Right ventricle myocardium superior (tissue), 1 donor: Measurements from ENCODE around the gene GALNT2. TPM values are rescaled to one million over a fixed set of nuclear protein-coding genes. Genes with fewer than 3 reads are reported as not detected.

Experiments used
- ATAC-seq: fragments of 200-7000 bp; cut with Tn5 transposase; one replicate; pipeline ENCODE4 v1.9.1; 2020; ENCODE audit warnings: mild to moderate bottlenecking; ENCODE audit not compliant: poor library complexity
- DNase-seq: peaks from one replicate; pipeline ENCODE4 v3.0.0-alpha.2; 2020
- intact Hi-C: fragments of 100-400 bp; cut with DNase I; formaldehyde crosslinking; loops from one replicate; pipeline ENCODE4 v1.11.2; 2022
- total RNA-seq: library from RNA; stranded (reverse); fragmentation: NEBNext Ultra II Directional; extraction: Animal tissue kit (Norgen Biotek cat#: 25700); gene quantifications from one replicate; pipeline ENCODE4 v1.2.1, GENCODE V29; 2021
- donor health status: DM: no; HTN: yes; CAD: no; lungs with severe emphysema.

The GALNT2 gene
- total RNA-seq, 1 donor from 2014 or later = 21.2 TPM

DNA sequence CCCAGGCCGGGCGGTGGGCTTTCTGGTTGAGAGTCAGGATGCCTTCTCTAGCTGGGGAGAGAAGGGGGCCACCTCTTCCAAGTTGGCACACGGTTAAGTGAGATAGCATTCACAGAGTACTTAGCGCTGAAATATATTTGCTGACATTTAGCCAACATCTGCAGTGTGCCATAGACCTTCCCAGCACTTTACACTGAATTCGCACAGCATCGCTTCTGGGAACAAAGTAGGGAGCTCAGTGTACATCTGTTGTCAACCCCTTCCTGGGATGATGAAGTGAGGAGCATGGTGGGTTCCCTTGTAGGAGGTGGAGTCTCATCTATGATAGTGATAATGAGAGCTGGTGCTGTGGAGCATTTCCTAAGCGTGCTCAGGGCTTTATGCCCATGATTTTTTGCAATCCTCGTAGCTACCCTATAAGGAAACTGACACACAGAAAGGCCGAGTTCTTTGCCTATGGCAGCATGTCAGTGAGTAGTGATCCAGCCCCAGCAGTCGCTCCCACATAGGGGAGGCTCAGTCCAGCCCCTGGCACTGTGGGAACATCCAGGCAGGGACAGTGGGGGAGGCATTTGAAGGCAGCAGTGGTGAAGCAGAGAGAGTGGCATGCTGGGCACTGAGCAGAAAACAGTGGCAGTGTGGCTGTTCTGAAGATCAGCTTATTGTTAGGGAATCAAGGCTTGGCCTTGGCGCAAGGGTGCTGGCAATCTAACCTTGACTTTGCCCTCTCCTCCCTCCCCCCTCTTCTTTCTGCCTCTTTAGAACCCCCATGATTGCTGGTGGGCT lies 182.8 kb downstream of the GALNT2 start:
- intact Hi-C loops = no loop called here
- DNase-seq (no peak), ATAC-seq (no peak)

DNA sequence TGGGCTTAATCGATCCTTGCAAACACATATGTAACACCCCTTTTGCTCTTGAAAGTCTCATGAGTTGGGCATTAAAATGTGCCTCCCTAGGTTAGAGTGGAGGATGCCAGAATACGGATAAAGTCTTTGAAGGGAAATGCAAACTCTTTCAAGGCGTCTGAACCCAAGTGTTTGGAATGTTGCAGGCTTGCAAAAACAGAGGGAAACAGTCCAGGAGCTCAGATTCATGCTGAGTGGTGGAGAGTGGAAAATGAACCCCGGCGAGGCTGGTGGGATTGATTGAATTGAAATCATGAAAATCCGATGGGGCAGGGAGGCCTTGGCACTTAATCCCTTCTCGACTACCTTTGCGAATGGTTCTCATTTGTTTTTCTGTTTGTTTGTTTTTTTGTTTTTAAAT lies 183.6 kb downstream of the GALNT2 start:
- DNase-seq = no peak

DNA sequence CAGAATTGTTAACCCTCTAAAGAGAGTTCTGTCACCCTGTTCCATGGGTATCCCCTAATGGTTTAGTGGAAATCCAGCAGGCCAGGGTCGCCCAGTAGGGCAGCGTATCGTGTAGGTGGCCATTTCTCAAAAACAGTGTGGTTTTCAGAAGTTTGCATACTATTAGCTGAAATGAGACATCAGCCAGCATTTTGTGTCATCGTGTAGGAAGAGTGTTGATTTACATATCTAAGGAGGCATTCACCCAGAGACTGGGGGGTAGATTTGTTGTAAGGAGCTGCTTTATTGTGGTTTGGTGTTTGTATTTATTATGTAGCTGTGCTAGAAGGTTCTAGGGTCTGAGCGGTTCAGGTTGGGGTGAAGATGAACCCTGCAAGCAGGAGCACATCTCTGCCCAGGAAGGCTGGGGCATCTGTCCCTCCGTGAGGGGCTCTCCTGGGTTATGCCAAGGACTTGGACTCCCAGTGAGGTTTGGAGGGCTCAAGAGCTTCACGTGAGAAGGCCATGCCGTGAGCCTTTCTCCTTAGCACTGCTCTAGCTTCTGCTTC lies 184.7 kb downstream of the GALNT2 start:
- no peak for ATAC-seq
- intact Hi-C loops = no loop called here

More for the DNA sequence above, 183.6 kb downstream of the GALNT2 start:
- no peak for ATAC-seq
- intact Hi-C loops = no loop called here

DNA sequence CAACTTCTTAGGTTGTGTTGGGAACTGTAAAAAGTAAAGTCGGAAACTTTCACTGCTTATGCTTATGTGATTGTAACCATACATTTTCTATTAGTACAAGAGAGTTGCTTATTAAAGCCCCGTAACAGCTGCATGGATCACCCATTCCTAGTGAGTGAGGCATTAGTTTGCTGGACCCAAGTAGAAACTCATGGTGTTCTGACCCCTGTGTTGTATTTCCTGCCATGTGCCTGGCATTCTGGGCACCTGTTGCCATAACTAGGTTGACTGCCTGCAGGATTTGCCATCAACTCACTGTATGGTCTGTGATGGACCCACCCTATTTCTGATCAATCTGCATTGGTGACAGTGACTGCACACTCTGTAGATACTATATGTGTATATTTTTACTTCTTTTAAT lies 186.1 kb downstream of the GALNT2 start:
- intact Hi-C loops = no loop called here
- DNase-seq = no peak
- ATAC-seq = no peak

More for the DNA sequence above, 184.7 kb downstream of the GALNT2 start:
- no peak for DNase-seq

DNA sequence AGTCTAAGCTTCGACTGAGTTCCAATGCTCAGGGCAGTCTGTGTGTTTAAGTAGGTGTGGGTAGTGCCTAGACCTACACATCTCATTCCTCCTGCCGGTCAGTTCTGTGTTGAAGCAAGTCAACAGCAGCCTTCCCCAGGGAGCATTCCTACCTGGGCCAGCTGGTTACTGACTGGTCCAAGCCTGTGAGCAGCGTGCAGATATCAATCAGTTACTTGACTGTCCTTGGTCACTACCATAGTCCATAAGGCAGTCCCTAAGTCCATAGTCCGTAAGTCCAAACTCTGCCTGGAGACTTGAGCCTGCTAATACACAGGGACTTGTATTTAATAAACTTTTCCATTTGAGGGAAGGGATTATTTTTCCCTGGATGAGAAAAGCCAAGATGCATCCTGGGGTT lies 187.2 kb downstream of the GALNT2 start:
- intact Hi-C loops = no loop called here
- ATAC-seq (no peak), DNase-seq (no peak)

DNA sequence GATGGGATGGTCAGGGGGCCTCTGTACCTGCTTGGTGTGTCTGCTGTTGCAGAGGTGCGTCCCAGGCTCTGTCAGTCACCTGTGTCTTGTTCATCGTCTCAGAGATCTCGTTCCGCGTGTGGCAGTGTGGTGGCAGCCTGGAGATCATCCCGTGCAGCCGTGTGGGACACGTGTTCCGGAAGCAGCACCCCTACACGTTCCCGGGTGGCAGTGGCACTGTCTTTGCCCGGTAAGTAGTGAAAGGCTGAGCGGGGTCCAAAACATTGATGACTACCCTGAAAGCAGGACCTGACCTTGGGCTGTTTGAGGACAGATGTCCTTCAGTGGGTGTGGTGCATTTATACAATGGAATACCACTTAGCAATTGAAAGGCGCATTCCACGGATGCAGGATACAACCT lies 188.1 kb downstream of the GALNT2 start:
- DNase-seq = peak; percentile 25
- intact Hi-C loops = no loop called here
- ATAC-seq = no peak

DNA sequence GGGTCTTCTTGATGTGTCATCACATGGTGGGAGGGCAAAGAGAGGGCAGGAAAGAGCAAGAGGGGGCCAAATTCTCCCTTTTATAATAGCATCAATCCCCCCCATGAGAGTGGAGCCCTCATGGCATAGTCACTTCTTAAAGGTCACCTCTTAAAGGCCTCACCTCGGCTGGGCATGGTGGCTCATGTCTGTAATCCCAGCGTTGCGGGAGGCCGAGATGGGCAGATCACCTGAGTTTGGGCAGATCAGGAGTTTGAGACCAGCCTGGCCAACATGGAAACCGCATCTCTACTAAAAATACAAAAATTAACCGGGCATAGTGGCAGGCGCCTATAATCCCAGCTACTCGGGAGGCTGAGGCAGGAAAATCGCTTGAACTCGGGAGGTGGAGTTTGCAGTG lies 189.0 kb downstream of the GALNT2 start:
- intact Hi-C loops = no loop called here
- DNase-seq = no peak

DNA sequence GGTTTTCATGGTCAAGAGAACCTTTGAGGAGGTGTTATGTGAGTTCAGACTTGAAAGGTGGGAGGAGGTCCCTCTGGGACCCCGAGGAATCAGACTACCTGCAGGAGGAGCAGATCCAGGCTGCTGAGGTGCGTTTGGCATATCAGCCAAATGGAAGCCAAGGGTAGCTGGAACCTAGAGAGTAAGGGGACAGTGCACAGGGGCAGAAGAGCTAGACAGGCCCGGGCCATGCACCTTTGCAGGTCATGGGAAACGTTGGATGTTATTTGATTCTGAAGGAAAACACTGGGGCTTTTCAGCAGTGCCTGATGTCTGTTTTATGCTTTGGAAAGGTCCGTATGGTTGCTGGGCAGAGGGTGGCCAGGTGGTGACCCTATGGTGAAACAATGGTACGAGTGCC lies 189.9 kb downstream of the GALNT2 start:
- ATAC-seq (no peak), DNase-seq (no peak)
- intact Hi-C loops = no loop called here

More for the DNA sequence above, 189.0 kb downstream of the GALNT2 start:
- ATAC-seq = no peak

DNA sequence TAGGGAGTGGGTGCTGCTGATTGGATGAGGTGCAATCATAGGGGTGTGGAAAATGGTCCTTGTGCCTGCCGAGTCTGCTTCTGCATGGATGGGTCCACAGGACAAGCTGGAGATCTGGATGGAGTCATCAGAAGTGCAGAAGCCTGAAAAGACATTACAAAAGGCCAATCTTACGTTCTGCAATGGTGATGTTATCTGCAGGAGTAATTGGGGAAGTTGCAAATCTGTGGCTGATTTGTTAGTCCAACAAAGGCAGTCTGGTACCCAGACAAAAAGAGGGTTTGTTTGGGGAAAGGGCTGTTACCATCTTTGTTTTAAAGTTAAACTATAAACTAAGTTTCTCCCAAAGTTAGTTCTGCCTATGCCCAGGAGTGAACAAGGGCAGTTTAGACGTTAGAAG lies 192.6 kb downstream of the GALNT2 start:
- intact Hi-C loops = no loop called here
- no peak for DNase-seq
- ATAC-seq = no peak

DNA sequence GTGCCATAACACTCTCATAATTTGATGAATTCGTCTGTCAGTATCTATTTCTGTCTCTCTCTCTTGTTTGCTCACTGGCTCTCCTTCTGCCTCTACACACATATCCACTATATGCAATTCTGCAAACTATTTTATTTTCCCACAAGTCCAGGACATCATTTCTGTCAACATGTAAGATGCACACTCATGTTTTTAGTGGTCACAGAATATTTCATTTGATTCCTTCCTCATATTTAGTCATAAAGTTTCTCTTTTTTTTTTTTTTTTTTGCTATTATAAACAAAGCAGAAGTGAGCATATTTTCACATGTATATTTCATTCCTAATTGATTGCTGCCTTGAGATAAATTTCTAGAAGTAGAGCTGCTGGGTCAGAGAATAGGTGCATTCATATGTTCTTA lies 193.8 kb downstream of the GALNT2 start:
- intact Hi-C loops = no loop called here
- DNase-seq (no peak), ATAC-seq (no peak)

DNA sequence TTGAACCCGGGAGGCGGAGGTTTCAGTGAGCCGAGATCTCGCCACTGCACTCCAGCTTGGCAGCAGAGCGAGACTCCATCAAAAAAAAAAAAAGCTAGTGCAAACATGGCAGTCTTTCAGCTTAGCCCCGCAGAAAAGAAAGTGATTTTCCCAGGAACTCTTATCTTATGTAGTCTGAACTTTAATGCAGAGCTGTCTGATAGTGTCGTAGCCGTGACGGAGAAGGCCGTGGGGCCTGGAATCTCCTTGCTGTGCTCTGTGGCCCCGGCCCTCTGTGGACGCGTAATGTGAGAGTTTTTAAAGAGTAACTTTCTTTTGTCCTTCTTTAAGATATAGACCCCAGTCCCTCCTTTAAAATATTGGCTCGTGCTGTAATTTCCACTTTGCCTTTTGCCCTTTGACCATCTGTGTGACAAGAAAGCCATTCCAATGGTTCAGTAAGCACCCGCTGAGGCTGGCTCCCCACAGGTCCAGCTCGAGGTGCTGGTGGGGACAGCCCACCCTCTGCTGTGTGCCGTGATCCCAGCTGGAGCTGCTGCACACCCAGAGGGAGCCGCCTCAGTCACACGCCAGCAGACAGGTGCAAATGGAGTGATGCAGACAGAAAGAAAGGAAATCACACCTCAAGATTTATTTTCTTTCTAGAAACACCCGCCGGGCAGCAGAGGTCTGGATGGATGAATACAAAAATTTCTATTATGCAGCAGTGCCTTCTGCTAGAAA lies 195.1 kb downstream of the GALNT2 start:
- DNase-seq (peak; percentile 33), ATAC-seq (no peak)
- intact Hi-C loops = no loop called here

DNA sequence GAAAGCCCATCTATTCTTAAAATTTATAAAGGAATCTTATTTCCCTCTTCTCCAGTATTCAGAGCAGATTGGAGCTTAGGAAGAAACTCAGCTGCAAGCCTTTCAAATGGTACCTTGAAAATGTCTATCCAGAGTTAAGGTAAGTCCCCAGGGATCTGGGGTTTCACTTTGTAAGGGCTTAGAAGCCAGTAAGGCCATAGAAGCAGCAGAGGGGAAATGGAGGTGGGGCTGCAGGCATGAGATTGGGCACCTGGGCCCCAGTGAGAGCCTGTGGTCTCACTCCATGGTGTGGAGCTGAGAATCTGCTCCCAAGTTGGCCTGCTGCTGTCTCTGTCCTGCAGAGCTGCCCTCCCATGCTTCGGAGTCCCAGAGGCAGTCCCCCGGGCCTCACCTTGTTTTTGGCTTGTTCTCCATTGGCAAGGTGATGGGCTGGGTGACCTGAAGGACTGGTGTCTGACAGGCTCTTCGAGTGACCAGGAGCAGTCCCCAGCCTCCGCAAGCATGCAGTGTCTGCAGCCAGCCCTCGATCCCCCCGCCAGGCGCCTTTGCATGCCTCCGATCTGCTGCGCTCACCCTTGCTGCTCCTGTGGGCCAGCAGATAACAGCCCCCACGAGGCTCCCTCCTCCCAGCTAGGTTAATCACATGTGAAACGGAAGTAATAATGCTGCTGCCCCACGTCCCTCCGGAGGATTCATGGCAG lies 196.0 kb downstream of the GALNT2 start:
- no peak for ATAC-seq
- intact Hi-C loops = no loop called here

DNA sequence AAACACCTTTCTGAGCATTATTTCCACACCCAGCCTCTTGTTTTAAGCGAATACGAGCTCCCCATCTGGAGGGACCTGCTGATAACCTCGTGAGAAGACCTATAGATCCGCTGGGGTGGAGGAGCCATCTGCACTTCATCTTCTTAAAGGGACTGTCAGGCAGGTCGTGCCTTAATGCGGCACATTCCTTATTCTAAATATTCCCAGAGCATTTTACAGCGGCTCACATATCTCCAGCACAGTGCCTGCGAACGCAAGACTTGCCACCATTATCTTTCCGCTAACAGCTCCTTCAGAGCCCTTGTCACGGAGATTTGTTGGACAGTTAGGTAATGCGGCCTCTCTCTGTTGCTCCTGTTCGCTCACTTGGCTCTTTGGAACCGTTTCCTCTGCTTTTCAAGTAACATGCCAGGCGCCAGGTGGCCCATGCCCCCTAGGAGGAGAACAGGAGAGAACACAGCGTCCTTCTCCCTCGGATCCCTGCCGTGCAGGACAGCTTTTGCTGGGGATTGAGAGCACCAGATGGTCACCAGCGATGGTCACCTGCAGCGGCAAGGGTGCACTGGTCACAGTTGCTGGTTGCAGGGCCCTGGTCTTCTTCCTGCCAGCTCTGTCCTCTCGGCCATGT lies 196.6 kb downstream of the GALNT2 start:
- ATAC-seq (no peak), DNase-seq (peak; percentile 13)
- intact Hi-C loops = no loop called here

More for the DNA sequence above, 196.0 kb downstream of the GALNT2 start:
- peak; percentile 16 for DNase-seq

DNA sequence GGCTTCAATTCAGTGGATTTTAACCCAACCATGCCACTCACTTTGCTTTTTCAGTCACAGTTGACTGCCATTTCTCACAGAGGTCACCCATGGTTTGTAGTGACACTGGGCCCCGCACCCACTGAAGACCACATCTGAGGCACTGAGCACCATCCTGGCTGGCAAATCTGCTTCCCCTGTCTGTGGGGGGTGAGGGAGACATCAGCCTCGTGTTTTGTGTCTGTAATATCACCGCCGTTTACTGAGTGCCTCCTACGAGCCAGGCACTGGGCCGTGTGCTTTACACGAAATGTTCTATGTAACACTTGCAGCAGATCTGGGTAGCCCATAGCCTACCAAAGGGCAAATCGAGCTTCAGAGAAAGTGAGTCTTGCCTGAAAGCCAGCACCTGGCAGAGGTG lies 197.3 kb downstream of the GALNT2 start:
- intact Hi-C loops = no loop called here
- no peak for ATAC-seq

DNA sequence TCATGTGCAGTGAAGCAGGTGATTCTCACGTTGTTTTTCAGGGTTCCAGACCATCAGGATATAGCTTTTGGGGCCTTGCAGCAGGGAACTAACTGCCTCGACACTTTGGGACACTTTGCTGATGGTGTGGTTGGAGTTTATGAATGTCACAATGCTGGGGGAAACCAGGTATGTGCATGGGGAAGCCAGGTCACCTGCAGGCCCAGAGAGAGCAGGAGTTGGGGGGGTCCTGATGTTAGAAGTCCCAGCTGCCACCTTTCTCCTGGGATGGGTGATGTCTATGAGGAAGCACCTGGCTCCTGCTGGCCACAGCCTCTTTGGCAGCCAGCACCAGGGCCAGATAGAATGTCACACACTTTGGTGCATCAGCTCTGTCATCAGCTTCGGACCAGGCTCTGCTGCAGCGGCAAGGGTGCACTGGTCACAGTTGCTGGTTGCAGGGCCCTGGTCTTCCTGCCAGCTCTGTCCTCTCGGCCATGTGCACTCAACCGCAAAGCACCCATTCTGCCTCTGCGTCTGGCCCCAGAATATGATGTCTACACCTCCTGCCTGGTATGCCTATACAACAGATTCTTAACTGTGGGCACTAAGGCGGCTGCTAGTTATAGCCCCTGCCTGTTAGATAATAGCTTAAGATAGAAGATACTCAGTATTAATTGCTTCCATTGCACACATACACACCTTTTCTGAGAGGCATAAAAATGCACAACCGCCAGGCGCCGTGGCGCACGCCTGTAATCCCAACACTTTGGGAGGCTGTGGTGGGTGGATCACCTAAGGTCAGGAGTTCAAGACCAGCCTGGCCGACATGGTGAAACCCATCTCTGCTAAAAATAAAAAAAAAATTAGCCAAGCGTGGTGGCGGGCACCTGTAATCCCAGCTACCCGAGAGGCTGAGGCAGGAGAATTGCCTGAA lies 198.4 kb downstream of the GALNT2 start:
- intact Hi-C loops = no loop called here
- DNase-seq (peak; percentile 18), ATAC-seq (no peak)

More for the DNA sequence above, 197.3 kb downstream of the GALNT2 start:
- no peak for DNase-seq

DNA sequence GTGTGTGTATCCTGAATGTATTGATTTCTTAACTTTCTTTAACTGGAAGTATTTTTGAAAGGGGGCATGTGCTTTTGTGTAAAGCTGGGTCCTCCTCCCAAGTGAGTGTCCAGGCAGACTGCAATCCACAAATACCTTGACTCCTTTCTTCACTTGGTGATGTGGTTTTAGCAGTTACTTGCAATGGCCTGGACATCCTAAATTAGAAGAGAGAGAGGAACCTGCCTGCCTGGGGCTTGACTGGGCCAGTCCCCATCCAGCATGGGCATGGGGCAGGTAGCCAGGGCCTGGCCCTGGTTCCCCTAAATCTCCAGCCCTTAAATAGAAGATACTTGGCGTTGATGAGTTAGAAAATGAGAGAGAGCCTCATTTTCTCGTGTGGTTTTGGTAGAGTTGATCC lies 199.4 kb downstream of the GALNT2 start:
- intact Hi-C loops = no loop called here
- no peak for ATAC-seq
- peak; percentile 3 for DNase-seq

DNA sequence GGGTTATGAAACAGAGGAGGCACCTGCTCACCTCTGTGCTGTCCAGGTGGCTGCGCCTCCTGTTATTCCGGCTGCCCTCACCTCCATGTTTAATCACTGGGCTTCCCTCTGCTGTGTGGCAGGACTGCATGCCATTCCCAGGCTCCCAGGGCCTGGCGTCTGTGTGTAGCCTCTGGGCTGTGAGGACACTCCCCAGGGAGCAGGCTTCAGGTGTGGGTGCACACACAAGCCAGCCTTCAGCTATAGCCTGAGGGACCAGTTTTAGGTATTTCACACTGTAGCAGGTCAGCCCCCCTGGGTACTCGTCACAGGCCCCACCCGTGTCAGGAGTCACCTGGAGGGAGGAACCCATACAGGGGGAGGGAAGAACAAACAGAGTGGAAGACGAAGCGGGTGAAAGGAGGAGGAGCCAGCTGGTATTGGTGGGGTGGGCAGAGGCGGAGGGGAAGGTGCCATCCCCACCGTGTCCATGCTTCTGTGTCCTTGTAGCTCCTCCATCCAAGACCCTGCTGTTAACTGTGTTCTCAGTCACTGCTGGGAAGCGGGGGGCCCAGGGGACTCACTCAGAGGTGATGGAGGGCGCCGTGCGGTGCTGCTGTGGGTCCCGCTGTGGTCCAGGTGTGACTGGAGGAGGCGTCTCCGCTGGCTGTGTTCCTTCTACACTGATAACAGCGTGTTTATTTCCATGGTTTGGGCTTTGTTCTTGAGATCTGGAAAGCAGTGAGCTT lies 200.5 kb downstream of the GALNT2 start:
- intact Hi-C loops = no loop called here
- ATAC-seq = no peak

More for the DNA sequence above, 200.5 kb downstream of the GALNT2 start:
- DNase-seq = peak; percentile 31
